HG03378 (cell line): ENCODE data around the gene ATP5ME.
A peak's percentile ranks its signal among the peaks of the same experiment; 100 is the strongest.

Source experiments
- ATAC-seq: cut with Tn5 transposase; IDR thresholded peaks from one replicate; pipeline ENCODE4 v1.9.1; 2021; ENCODE audit warnings: mild to moderate bottlenecking, moderate library complexity; ENCODE audit not compliant: unreplicated experiment

Gene ATP5ME

GRCh38 chr4:674172-675035 lies at the start of gene ATP5ME, which contains the start of gene MYL5:
ATP5ME (minus strand) TSS chr4:674276; CDS start chr4:674247, 29 bp downstream.
MYL5 (plus strand) TSS chr4:674542; CDS start chr4:678027, 3,485 bp downstream.
- peak; percentile 77 for ATAC-seq

GRCh38 chr4:722851-723360 lies 48.8 kb upstream of the ATP5ME start:
- ATAC-seq = no peak

GRCh38 chr4:722169-722725 lies 48.2 kb upstream of the ATP5ME start:
- ATAC-seq = no peak

- ATAC-seq = no peak
Measured at GRCh38 chr4:721261-722168, 47.4 kb upstream of the ATP5ME start.

- no peak for ATAC-seq
Measured at GRCh38 chr4:720111-720860, 46.2 kb upstream of the ATP5ME start.

- ATAC-seq = no peak
Measured at GRCh38 chr4:718460-718859, 44.4 kb upstream of the ATP5ME start.

GRCh38 chr4:717601-718320 lies 43.7 kb upstream of the ATP5ME start:
- ATAC-seq = no peak

- no peak for ATAC-seq
Measured at GRCh38 chr4:714087-714486, 40.0 kb upstream of the ATP5ME start.

- ATAC-seq = no peak
Measured at GRCh38 chr4:712916-713632, 39.0 kb upstream of the ATP5ME start.

GRCh38 chr4:712093-712492 lies 38.0 kb upstream of the ATP5ME start:
- no peak for ATAC-seq

- ATAC-seq = no peak
Measured at GRCh38 chr4:710916-711315, 36.8 kb upstream of the ATP5ME start.

- no peak for ATAC-seq
Measured at GRCh38 chr4:710116-710515, 36.0 kb upstream of the ATP5ME start.

GRCh38 chr4:709348-709747 lies 35.3 kb upstream of the ATP5ME start:
- ATAC-seq = no peak

GRCh38 chr4:708631-708933 lies 34.5 kb upstream of the ATP5ME start:
- no peak for ATAC-seq

- ATAC-seq = no peak
Measured at GRCh38 chr4:707929-708630, 34.0 kb upstream of the ATP5ME start.

- ATAC-seq = no peak
Measured at GRCh38 chr4:706834-707598, 32.9 kb upstream of the ATP5ME start.

GRCh38 chr4:706083-706633 lies 32.1 kb upstream of the ATP5ME start:
- peak; percentile 1 for ATAC-seq
